PC-9 (cell line): ENCODE data around the gene TRMU. TPM values are rescaled to one million over a fixed set of nuclear protein-coding genes. Genes with fewer than 3 reads are reported as not detected.
A peak's percentile ranks its signal among the peaks of the same experiment; 100 is the strongest.

Experiments
- BruUV-seq: library from RNA; stranded (reverse); fragments of 400-500 nt; replicated peaks from 2 replicates; lab custom pipeline; 2021; lab: Mats Ljungman, UMichigan
- CTCF ChIA-PET: fragments of 300-600 bp; sonication (Branson Sonifier 250); formaldehyde crosslinking; loops from one replicate; lab custom pipeline; 2022; ENCODE audit warnings: antibody characterized with exemption; lab: Charles Lee
- POLR2A ChIA-PET: fragments of 300-600 bp; sonication (Branson Sonifier 250); formaldehyde crosslinking; loops from one replicate; lab custom pipeline; 2022; ENCODE audit warnings: antibody characterized with exemption; ENCODE audit not compliant: unreplicated experiment; lab: Charles Lee
- DNase-seq, 2 experiments: peaks; one replicate each; pipeline versions ENCODE4 v3.0.0 to v3.0.0-alpha.2; 2015 to 2022; ENCODE audit warnings: mixed read lengths in 1 of 2
- H2AFZ ChIP-seq: fragments of 200-600 bp; sonication (generic); 2 replicates; pipeline ENCODE4 v1.8.1; 2017; ENCODE audit warnings: antibody characterized with exemption
- H3F3A ChIP-seq: fragments of 200-600 bp; sonication (generic); 2 replicates; pipeline ENCODE4 v1.8.1; 2017; ENCODE audit warnings: antibody characterized with exemption, mild to moderate bottlenecking, low read depth; ENCODE audit not compliant: insufficient read depth
- H3K27ac ChIP-seq: fragments of 200-600 bp; sonication (generic); 2 replicates; pipeline ENCODE4 v1.6.1; 2016; ENCODE audit warnings: mixed run types
- H3K27me3 ChIP-seq: fragments of 200-600 bp; sonication (generic); 2 replicates; pipeline ENCODE4 v1.6.1; 2016; ENCODE audit warnings: low read depth, mixed run types; ENCODE audit not compliant: insufficient read depth
- H3K36me3 ChIP-seq: fragments of 200-600 bp; sonication (generic); 2 replicates; pipeline ENCODE4 v1.6.1; 2016; ENCODE audit warnings: low read depth, mixed run types
- H3K4me1 ChIP-seq: fragments of 200-600 bp; sonication (generic); replicated peaks from 2 replicates; pipeline ENCODE4 v1.6.1; 2016; ENCODE audit warnings: mixed run types; ENCODE audit not compliant: insufficient read depth
- H3K4me2 ChIP-seq: fragments of 200-600 bp; sonication (generic); 2 replicates; pipeline ENCODE4 v1.6.1; 2017; ENCODE audit warnings: mixed run types
- H3K4me3 ChIP-seq: fragments of 200-600 bp; sonication (generic); 2 replicates; pipeline ENCODE4 v1.6.1; 2016; ENCODE audit warnings: mixed run types
- H3K79me2 ChIP-seq: fragments of 200-600 bp; sonication (generic); 2 replicates; pipeline ENCODE4 v1.6.1; 2017; ENCODE audit warnings: low read depth, mixed run types
- H3K9me2 ChIP-seq: fragments of 200-600 bp; sonication (generic); 2 replicates; pipeline ENCODE4 v1.8.1; 2017; ENCODE audit warnings: mild to moderate bottlenecking; ENCODE audit not compliant: insufficient read depth
- H3K9me3 ChIP-seq: fragments of 200-600 bp; sonication (generic); 2 replicates; pipeline ENCODE4 v1.8.1; 2016; ENCODE audit warnings: low read depth; ENCODE audit not compliant: insufficient read depth
- H4K20me1 ChIP-seq: fragments of 200-600 bp; sonication (generic); 2 replicates; pipeline ENCODE4 v1.8.1; 2017; ENCODE audit not compliant: insufficient read depth
- CTCF ChIP-seq: fragments of 200-600 bp; sonication (generic); conservative IDR thresholded peaks from 2 replicates; pipeline ENCODE4 v1.6.1; 2017; ENCODE audit warnings: mixed run types, antibody characterized with exemption, mild to moderate bottlenecking, moderate library complexity
- EZH2 ChIP-seq: fragments of 200-600 bp; sonication (generic); IDR thresholded peaks from 2 replicates; pipeline ENCODE4 v1.8.0; 2017; ENCODE audit warnings: antibody characterized with exemption, low read depth
- intact Hi-C: fragments of 100-400 bp; cut with micrococcal nuclease; formaldehyde crosslinking; loops from one replicate; pipeline ENCODE4 v1.10.0; 2022; ENCODE audit not compliant: unreplicated experiment
- total RNA-seq: library from RNA; stranded (reverse); gene quantifications from 2 replicates; pipeline ENCODE4 v1.2.3, GENCODE V29; 2021

The TRMU gene
- total RNA-seq, 1 experiment from 2014 or later, result 58.2 TPM

GRCh38 chr22:46378426-46379065 is 43.0 kb downstream of the TRMU start:
- no peak for DNase-seq
- Histone ChIP-seq H3K4me1 (peaks cover 67% of the 10 kb centered on the region), H3K36me3 (peaks cover 10% of the 10 kb centered on the region), H3K27me3 (no peaks in the 10 kb centered on the region), H4K20me1 (no peaks in the 10 kb centered on the region), H3K4me3 (peak overlapping the region; percentile 39; the same call in 1 of the 2 replicates), H3K79me2 (peaks cover 10% of the 10 kb centered on the region; the same call in 1 of the 2 replicates), H3K9me3 (no peaks in the 10 kb centered on the region), H2AFZ (no peak overlapping the region), H3F3A (peaks cover 37% of the 10 kb centered on the region), H3K9me2 (no peaks in the 10 kb centered on the region), H3K27ac (peak overlapping the region; percentile 95), H3K4me2 (peak overlapping the region; percentile 77)
- intact Hi-C loops, result loop anchor here (5.0 kb wide), 1 partner anchor 374 kb away; no protein-coding TSS in a partner anchor
- no TSS peak for BruUV-seq
- ChIA-PET CTCF (no interaction called here), POLR2A (no interaction called here)
- TF ChIP-seq CTCF, result no peak

DNA sequence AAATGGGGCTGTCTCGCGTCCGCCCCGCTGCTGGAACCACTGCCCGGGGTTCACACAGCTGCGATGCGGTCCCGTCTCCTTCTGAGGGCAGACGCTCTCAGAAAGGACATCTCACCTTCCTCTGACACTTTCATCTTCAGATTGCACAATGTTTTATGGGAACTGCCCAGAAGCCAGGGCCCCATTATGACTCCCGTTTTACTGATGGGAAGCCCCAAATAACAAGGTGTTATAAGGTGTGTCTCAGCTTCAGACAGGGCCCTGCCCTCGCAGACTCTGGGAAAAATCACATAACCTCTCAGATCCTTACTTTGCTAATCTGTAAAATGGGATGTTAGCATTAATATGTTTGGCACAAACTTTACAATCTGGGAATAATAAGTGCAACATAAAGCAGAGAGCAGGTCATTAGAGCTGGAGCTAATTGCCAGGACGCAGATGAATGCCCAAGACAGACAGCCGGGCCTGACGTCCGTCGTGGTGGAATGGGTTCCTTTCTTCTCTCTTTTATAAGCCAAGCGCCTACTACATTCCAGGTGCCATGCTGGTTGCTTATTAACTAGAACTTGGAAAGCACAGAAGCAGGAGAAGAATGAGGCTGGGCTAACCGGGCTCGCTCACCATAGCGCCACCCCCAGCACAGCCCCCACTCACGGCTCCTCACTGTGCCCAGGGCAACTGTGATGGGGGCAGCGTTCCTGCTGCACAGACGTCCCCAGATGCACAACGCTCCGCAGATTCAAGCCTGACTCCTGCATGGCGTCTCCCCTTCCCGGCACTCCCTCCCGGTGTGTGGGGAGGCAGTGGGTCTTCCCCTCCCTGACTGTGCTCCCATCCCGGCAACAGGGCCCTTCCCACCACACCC is 43.8 kb downstream of the TRMU start:
- BruUV-seq, result no TSS peak

GRCh38 chr22:46380069-46380468 is 44.6 kb downstream of the TRMU start:
- peaks cover 10% of the 10 kb centered on the region; the same call in 1 of the 2 replicates for H3K79me2 ChIP-seq
- POLR2A ChIA-PET, result no interaction called here
- H2AFZ ChIP-seq, result no peak overlapping the region
- intact Hi-C loops, result no loop called here
- H3K4me2 ChIP-seq, result no peak overlapping the region
- no peaks in the 10 kb centered on the region for H3K27me3 ChIP-seq
- H3K4me1 ChIP-seq, result peaks cover 53% of the 10 kb centered on the region
- DNase-seq, result no peak
- TF ChIP-seq EZH2 (no peak), CTCF (no peak)
- H3K9me3 ChIP-seq, result no peaks in the 10 kb centered on the region
- CTCF ChIA-PET, result no interaction called here
- no peaks in the 10 kb centered on the region for H3K9me2 ChIP-seq
- peaks cover 10% of the 10 kb centered on the region for H3K36me3 ChIP-seq
- BruUV-seq, result no TSS peak
- no peak overlapping the region for H3K27ac ChIP-seq
- H3K4me3 ChIP-seq, result no peak overlapping the region
- H3F3A ChIP-seq, result peaks cover 37% of the 10 kb centered on the region
- H4K20me1 ChIP-seq, result no peaks in the 10 kb centered on the region

More for the DNA sequence above, 43.8 kb downstream of the TRMU start:
- Histone ChIP-seq H3K9me2 (no peaks in the 10 kb centered on the region), H3K4me1 (peaks cover 60% of the 10 kb centered on the region), H2AFZ (no peak overlapping the region), H3F3A (peaks cover 37% of the 10 kb centered on the region), H3K27ac (peak overlapping the region; percentile 95), H3K4me2 (peak overlapping the region; percentile 77), H3K36me3 (peaks cover 10% of the 10 kb centered on the region), H3K9me3 (no peaks in the 10 kb centered on the region), H4K20me1 (no peaks in the 10 kb centered on the region), H3K27me3 (no peaks in the 10 kb centered on the region), H3K79me2 (peaks cover 10% of the 10 kb centered on the region; the same call in 1 of the 2 replicates), H3K4me3 (no peak overlapping the region)
- TF ChIP-seq EZH2, result no peak
- no peak for TF ChIP-seq CTCF
- DNase-seq, result no peak
- CTCF ChIA-PET, result no interaction called here
- intact Hi-C loops, result loop anchor here (5.0 kb wide), 1 partner anchor 373 kb away; no protein-coding TSS in a partner anchor
- POLR2A ChIA-PET, result no interaction called here
